ENCODE data around the gene MPDU1. TPM values are rescaled to one million over a fixed set of nuclear protein-coding genes. Genes with fewer than 3 reads are reported as not detected.
A peak's percentile ranks its signal among the peaks of the same experiment; 100 is the strongest.

MPDU1 gene
- total and polyA plus RNA-seq, 2 of the 13 experiments (the other 11 are each of a cell fraction or from before 2014, with no cell fraction given): 112 to 167 TPM

DNA sequence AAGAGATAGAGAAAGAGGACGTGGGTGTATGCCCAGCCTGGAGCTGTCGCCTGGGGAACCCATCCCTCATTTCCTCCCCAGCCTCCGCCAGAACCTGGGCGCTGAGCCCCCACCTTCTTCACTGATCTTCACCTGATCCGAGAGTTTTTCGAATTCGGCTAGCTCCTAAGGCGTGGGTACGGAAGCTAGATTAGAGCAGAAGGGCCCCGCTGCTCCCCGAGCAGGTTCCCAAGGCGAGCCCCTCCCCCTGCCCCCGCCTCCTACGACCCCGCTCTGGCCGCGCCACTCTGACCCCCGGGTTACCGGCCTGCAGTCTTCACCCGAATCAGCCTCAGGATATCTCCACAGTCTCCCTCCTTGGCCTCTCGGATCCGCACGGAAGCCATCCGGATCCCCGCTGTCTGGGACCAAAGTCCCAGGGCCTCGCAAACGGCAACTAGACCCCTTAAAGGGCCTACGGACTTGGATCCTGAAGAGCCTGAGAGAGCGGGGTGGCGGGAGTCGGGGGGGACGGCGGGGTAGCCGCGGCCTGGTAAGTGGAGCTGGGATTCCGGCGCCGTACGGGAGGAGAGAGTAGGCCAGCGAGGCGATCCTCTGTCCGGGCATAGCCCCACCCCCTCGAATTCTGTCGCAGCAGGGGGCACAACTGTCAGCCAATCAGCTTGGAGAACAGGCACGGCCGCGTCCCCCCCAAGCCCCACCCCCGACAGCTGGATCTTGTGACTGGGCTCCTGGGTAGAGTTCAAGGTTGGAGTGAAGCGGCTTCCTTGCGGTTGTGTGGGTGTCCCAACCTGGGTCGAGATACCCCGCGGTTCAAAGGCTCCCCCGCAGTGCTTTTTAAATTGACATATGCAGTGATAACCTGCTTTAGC lies 43.8 kb downstream of the MPDU1 start, which contains the start of gene SAT2 (continued):
- TF ChIP-seq, protein P1, sequence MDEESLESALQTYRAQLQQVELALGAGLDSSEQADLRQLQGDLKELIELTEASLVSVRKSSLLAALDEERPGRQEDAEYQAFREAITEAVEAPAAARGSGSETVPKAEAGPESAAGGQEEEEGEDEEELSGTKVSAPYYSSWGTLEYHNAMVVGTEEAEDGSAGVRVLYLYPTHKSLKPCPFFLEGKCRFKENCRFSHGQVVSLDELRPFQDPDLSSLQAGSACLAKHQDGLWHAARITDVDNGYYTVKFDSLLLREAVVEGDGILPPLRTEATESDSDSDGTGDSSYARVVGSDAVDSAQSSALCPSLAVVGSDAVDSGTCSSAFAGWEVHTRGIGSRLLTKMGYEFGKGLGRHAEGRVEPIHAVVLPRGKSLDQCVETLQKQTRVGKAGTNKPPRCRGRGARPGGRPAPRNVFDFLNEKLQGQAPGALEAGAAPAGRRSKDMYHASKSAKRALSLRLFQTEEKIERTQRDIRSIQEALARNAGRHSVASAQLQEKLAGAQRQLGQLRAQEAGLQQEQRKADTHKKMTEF (CRISPR knock-in tag; IDR thresholded peaks at IDR 0.05): peak; percentile 76
- TF ChIP-seq ZNF572 (CRISPR knock-in tag; IDR thresholded peaks at IDR 0.05): no peak
- no peak for TF ChIP-seq AGO2 (optimal IDR thresholded peaks at IDR 0.05; ENCODE audit: low read depth, low read length)
- 0 out of 2 replicates have a peak, but pooled peaks have one; percentile 38 for TF ChIP-seq TGIF2 (CRISPR knock-in tag; IDR thresholded peaks at IDR 0.05)
- no peak for TF ChIP-seq MBD4 (IDR thresholded peaks at IDR 0.05; ENCODE audit: borderline replicate concordance, low read length)
- TF ChIP-seq ZNF432 (CRISPR knock-in tag; IDR thresholded peaks at IDR 0.05; ENCODE audit: borderline replicate concordance): no peak
- TF ChIP-seq NFRKB (IDR thresholded peaks at IDR 0.05): no peak
- TF ChIP-seq CREB1 (IDR thresholded peaks at IDR 0.05): peak; percentile 46
- peak; percentile 56; the same call in 1 of the 2 replicates for TF ChIP-seq CREB1 (CRISPR knock-in tag; IDR thresholded peaks at IDR 0.05)
- TF ChIP-seq ZBTB8A (CRISPR knock-in tag; IDR thresholded peaks at IDR 0.05; ENCODE audit: borderline replicate concordance, low read depth): no peak
- TF ChIP-seq ZNF256 (CRISPR knock-in tag; conservative IDR thresholded peaks at IDR 0.05): no peak
- TF ChIP-seq ZNF543 (CRISPR knock-in tag; IDR thresholded peaks at IDR 0.05): 0 out of 2 replicates have a peak, but pooled peaks have one; percentile 59
- TF ChIP-seq ARNT (IDR thresholded peaks at IDR 0.05): no peak
- TF ChIP-seq MXI1 (IDR thresholded peaks at IDR 0.05; ENCODE audit: borderline replicate concordance, low read depth, low read length): peak; percentile 66; the same call in 1 of the 3 replicates
- TF ChIP-seq, protein P2, sequence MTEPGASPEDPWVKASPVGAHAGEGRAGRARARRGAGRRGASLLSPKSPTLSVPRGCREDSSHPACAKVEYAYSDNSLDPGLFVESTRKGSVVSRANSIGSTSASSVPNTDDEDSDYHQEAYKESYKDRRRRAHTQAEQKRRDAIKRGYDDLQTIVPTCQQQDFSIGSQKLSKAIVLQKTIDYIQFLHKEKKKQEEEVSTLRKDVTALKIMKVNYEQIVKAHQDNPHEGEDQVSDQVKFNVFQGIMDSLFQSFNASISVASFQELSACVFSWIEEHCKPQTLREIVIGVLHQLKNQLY (CRISPR knock-in tag; IDR thresholded peaks at IDR 0.05): no peak
- peak; percentile 93; the same call in 1 of the 2 replicates for TF ChIP-seq MIER3 (CRISPR knock-in tag; IDR thresholded peaks at IDR 0.05; ENCODE audit: borderline replicate concordance)
- peak; percentile 83; the same call in 1 of the 2 replicates for TF ChIP-seq SIN3A (IDR thresholded peaks at IDR 0.05; ENCODE audit: borderline replicate concordance, low read depth, low read length)
- TF ChIP-seq ZFX (CRISPR knock-in tag; IDR thresholded peaks at IDR 0.05; ENCODE audit: low read depth): peak; percentile 97
- 0 out of 2 replicates have a peak, but pooled peaks have one; percentile 37 for TF ChIP-seq SIX4 (CRISPR knock-in tag; IDR thresholded peaks at IDR 0.05)
- TF ChIP-seq, protein P3, sequence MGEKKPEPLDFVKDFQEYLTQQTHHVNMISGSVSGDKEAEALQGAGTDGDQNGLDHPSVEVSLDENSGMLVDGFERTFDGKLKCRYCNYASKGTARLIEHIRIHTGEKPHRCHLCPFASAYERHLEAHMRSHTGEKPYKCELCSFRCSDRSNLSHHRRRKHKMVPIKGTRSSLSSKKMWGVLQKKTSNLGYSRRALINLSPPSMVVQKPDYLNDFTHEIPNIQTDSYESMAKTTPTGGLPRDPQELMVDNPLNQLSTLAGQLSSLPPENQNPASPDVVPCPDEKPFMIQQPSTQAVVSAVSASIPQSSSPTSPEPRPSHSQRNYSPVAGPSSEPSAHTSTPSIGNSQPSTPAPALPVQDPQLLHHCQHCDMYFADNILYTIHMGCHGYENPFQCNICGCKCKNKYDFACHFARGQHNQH (CRISPR knock-in tag; IDR thresholded peaks at IDR 0.05): peak; percentile 85
- no peak for TF ChIP-seq SATB2 (CRISPR knock-in tag; IDR thresholded peaks at IDR 0.05)
- TF ChIP-seq MTF1 (CRISPR knock-in tag; IDR thresholded peaks at IDR 0.05): no peak
- TF ChIP-seq ZSCAN22 (CRISPR knock-in tag; IDR thresholded peaks at IDR 0.05): no peak
- TF ChIP-seq, protein P4, sequence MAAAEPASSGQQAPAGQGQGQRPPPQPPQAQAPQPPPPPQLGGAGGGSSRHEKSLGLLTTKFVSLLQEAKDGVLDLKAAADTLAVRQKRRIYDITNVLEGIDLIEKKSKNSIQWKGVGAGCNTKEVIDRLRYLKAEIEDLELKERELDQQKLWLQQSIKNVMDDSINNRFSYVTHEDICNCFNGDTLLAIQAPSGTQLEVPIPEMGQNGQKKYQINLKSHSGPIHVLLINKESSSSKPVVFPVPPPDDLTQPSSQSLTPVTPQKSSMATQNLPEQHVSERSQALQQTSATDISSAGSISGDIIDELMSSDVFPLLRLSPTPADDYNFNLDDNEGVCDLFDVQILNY (CRISPR knock-in tag; conservative IDR thresholded peaks at IDR 0.05): no peak
- TF ChIP-seq, protein P5, sequence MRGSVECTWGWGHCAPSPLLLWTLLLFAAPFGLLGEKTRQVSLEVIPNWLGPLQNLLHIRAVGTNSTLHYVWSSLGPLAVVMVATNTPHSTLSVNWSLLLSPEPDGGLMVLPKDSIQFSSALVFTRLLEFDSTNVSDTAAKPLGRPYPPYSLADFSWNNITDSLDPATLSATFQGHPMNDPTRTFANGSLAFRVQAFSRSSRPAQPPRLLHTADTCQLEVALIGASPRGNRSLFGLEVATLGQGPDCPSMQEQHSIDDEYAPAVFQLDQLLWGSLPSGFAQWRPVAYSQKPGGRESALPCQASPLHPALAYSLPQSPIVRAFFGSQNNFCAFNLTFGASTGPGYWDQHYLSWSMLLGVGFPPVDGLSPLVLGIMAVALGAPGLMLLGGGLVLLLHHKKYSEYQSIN (CRISPR knock-in tag; IDR thresholded peaks at IDR 0.05; ENCODE audit: borderline replicate concordance): no peak
- TF ChIP-seq ERF (CRISPR knock-in tag; IDR thresholded peaks at IDR 0.05): peak; percentile 62; the same call in 1 of the 2 replicates
- no peak for TF ChIP-seq PLRG1 (conservative IDR thresholded peaks at IDR 0.05)

Data from HepG2 (cell line).